ENCODE data around the gene TNRC18.

DNA sequence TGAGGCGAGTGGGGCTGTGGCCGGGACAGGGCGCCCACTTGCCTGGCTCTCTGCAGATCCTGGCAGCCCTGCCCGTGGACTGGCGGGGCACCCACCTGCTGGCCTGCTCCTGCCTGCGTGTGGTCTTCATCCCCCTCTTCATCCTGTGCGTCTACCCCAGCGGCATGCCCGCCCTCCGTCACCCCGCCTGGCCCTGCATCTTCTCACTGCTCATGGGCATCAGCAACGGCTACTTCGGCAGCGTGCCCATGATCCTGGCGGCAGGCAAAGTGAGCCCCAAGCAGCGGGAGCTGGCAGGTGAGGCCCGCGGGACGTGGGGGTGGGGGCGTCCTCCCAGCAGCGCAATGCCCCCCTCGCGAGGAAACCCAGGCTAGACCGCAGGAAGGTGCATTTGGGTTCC lies 123.3 kb downstream of the TNRC18 start:
- TF ChIP-seq, protein P1, sequence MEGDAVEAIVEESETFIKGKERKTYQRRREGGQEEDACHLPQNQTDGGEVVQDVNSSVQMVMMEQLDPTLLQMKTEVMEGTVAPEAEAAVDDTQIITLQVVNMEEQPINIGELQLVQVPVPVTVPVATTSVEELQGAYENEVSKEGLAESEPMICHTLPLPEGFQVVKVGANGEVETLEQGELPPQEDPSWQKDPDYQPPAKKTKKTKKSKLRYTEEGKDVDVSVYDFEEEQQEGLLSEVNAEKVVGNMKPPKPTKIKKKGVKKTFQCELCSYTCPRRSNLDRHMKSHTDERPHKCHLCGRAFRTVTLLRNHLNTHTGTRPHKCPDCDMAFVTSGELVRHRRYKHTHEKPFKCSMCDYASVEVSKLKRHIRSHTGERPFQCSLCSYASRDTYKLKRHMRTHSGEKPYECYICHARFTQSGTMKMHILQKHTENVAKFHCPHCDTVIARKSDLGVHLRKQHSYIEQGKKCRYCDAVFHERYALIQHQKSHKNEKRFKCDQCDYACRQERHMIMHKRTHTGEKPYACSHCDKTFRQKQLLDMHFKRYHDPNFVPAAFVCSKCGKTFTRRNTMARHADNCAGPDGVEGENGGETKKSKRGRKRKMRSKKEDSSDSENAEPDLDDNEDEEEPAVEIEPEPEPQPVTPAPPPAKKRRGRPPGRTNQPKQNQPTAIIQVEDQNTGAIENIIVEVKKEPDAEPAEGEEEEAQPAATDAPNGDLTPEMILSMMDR (IDR thresholded peaks at IDR 0.05; ENCODE audit: control extremely low read depth in 1 of 3, insufficient read depth in 1 of 3, low read depth in 1 of 3, low read length in 3 of 3), result no peak
- TF ChIP-seq, protein P2, sequence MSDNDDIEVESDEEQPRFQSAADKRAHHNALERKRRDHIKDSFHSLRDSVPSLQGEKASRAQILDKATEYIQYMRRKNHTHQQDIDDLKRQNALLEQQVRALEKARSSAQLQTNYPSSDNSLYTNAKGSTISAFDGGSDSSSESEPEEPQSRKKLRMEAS (IDR thresholded peaks at IDR 0.05), result no peak
- no peak for TF ChIP-seq EP300 (IDR thresholded peaks at IDR 0.05; ENCODE audit: borderline replicate concordance in 1 of 2, low read depth in 2 of 2, low read length in 2 of 2)
- no peak for TF ChIP-seq FOSL1 (IDR thresholded peaks at IDR 0.05; ENCODE audit: insufficient read depth, low read depth, low read length)
- TF ChIP-seq SRF (IDR thresholded peaks at IDR 0.05; ENCODE audit: low read depth, low read length), result no peak
- TF ChIP-seq POLR2A (IDR thresholded peaks at IDR 0.05; ENCODE audit: control extremely low read depth in 1 of 2, low read depth in 2 of 2, low read length in 2 of 2), result no peak
- no peak for TF ChIP-seq POLR2AphosphoS5 (IDR thresholded peaks at IDR 0.05; ENCODE audit: low read depth, low read length)
- TF ChIP-seq ATF3 (IDR thresholded peaks at IDR 0.05; ENCODE audit: insufficient read depth, low read depth, low read length), result no peak
- TF ChIP-seq HDAC6 (IDR thresholded peaks at IDR 0.05; ENCODE audit: low read depth, low read length), result no peak
- no peak for TF ChIP-seq CHD2 (IDR thresholded peaks at IDR 0.05; ENCODE audit: low read length)
- TF ChIP-seq EGR1 (IDR thresholded peaks at IDR 0.05; ENCODE audit: borderline replicate concordance, low read depth, low read length), result no peak
